Neuronal stem cell (in vitro differentiated cells): ENCODE data around the gene SLC35A4. TPM values are rescaled to one million over a fixed set of nuclear protein-coding genes. Genes with fewer than 3 reads are reported as not detected.
A peak's percentile ranks its signal among the peaks of the same experiment; 100 is the strongest.

Experiments
- DNase-seq: peaks from one replicate; pipeline ENCODE4 v3.0.0-alpha.2; 2013; ENCODE audit warnings: low spot score
- H2AFZ ChIP-seq: one replicate; pipeline ENCODE4 v1.6.1; 2013; ENCODE audit warnings: mild to moderate bottlenecking, low read length, inconsistent platforms
- H2AK5ac ChIP-seq: 2 replicates; pipeline ENCODE4 v1.6.1; 2013; ENCODE audit warnings: low read depth, mild to moderate bottlenecking, inconsistent platforms, low read length, moderate library complexity, mixed read lengths
- H2BK120ac ChIP-seq: 2 replicates; pipeline ENCODE4 v1.6.1; 2013; ENCODE audit warnings: low read depth, mild to moderate bottlenecking, inconsistent platforms, low read length, moderate library complexity, mixed read lengths
- H2BK12ac ChIP-seq: one replicate; pipeline ENCODE4 v1.6.1; 2013; ENCODE audit warnings: low read length, inconsistent platforms
- H2BK15ac ChIP-seq: 2 replicates; pipeline ENCODE4 v1.6.1; 2013; ENCODE audit warnings: mild to moderate bottlenecking, low read length, inconsistent platforms, mixed read lengths
- H2BK5ac ChIP-seq: one replicate; pipeline ENCODE4 v1.6.1; 2013; ENCODE audit warnings: inconsistent platforms, mild to moderate bottlenecking, low read length, moderate library complexity
- H3K14ac ChIP-seq: one replicate; pipeline ENCODE4 v1.6.1; 2013; ENCODE audit warnings: low read length, inconsistent platforms
- H3K18ac ChIP-seq: 2 replicates; pipeline ENCODE4 v1.6.1; 2013; ENCODE audit warnings: low read length, inconsistent platforms
- H3K23ac ChIP-seq: 2 replicates; pipeline ENCODE4 v1.6.1; 2013; ENCODE audit warnings: low read depth, mild to moderate bottlenecking, mixed read lengths, low read length, inconsistent platforms; ENCODE audit not compliant: poor library complexity
- H3K27ac ChIP-seq: replicated peaks from 3 replicates; pipeline ENCODE4 v1.5.1; 2013; ENCODE audit warnings: low read length, inconsistent platforms
- H3K27me3 ChIP-seq, 3 experiments: 2 replicates each; pipeline ENCODE4 v1.6.1; 2013; ENCODE audit warnings: low read length in 3 of 3, mild to moderate bottlenecking in 2 of 3, inconsistent platforms in 1 of 3, low read depth in 1 of 3, mixed read lengths in 1 of 3, moderate library complexity in 1 of 3; ENCODE audit not compliant: control insufficient read depth in 3 of 3, insufficient read depth in 3 of 3
- H3K36me3 ChIP-seq, 2 donors: replicated peaks in 1 of 2; 2 replicates each; pipeline ENCODE4 v1.6.1; 2013; ENCODE audit warnings: low read length in 2 of 2; ENCODE audit not compliant: control insufficient read depth in 2 of 2, insufficient read depth in 2 of 2
- H3K4ac ChIP-seq: 2 replicates; pipeline ENCODE4 v1.6.1; 2013; ENCODE audit warnings: inconsistent platforms, mild to moderate bottlenecking, low read length, moderate library complexity
- H3K4me1 ChIP-seq, 2 donors: 1 replicate in 1 of 2; 2 replicates in 1 of 2; pipeline ENCODE4 v1.6.1; 2013; ENCODE audit warnings: low read length in 2 of 2, low read depth in 1 of 2; ENCODE audit not compliant: control insufficient read depth in 2 of 2, insufficient read depth in 1 of 2
- H3K4me2 ChIP-seq: one replicate; pipeline ENCODE4 v1.6.1; 2013; ENCODE audit warnings: mild to moderate bottlenecking, low read length, inconsistent platforms; ENCODE audit not compliant: insufficient read depth, poor library complexity, severe bottlenecking
- H3K4me3 ChIP-seq, 2 donors: 2 replicates each; pipeline ENCODE4 v1.5.1; 2013; ENCODE audit warnings: low read length in 2 of 2, mild to moderate bottlenecking in 2 of 2, inconsistent platforms in 1 of 2, moderate library complexity in 1 of 2
- H3K79me1 ChIP-seq: one replicate; pipeline ENCODE4 v1.6.1; 2013; ENCODE audit warnings: low read depth, mild to moderate bottlenecking, inconsistent platforms, low read length, moderate library complexity
- H3K9ac ChIP-seq: one replicate; pipeline ENCODE4 v1.6.1; 2013; ENCODE audit warnings: mild to moderate bottlenecking, low read depth, low read length, inconsistent platforms; ENCODE audit not compliant: poor library complexity
- H3K9me3 ChIP-seq, 2 donors: replicated peaks in 1 of 2; 2 replicates each; pipeline versions ENCODE3 to v1.6.1; 2013; ENCODE audit warnings: low read length in 2 of 2, mild to moderate bottlenecking in 2 of 2, inconsistent platforms in 1 of 2, low read depth in 1 of 2, mixed read lengths in 1 of 2, moderate library complexity in 1 of 2; ENCODE audit not compliant: control insufficient read depth in 2 of 2, insufficient read depth in 1 of 2
- H4K8ac ChIP-seq: one replicate; pipeline ENCODE4 v1.6.1; 2013; ENCODE audit warnings: low read depth, mild to moderate bottlenecking, inconsistent platforms, low read length, moderate library complexity
- H4K91ac ChIP-seq: one replicate; pipeline ENCODE4 v1.6.1; 2013; ENCODE audit warnings: low read length, low read depth, mild to moderate bottlenecking, inconsistent platforms; ENCODE audit not compliant: poor library complexity
- WGBS, 2 donors: extraction: QIAGEN DNeasy Blood & Tissue Kit; methylation state at CpG; one replicate each; pipeline ENCODE4 v1.1.7; 2013; ENCODE audit warnings: missing lambda C conversion rate in 2 of 2, mixed read lengths in 1 of 2; ENCODE audit not compliant: insufficient read length in 2 of 2, insufficient replicate concordance in 1 of 2; ENCODE audit errors: extremely low coverage in 2 of 2; 5-methylcytosine and 5-hydroxymethylcytosine counted together
- small RNA-seq: library from polyadenylated mRNA; stranded (forward); fragments of <200 nt; extraction: miRNeasy Mini kit (QIAGEN cat#:217004); gene quantifications from one replicate; pipeline ENCODE3, GENCODE V24; 2013; ENCODE audit not compliant: insufficient read depth

Gene SLC35A4

GRCh38 chr5:140611020-140611521 is 46.4 kb downstream of the SLC35A4 start:
- Histone ChIP-seq H2AK5ac (no peak overlapping the region), H2BK120ac (no peak overlapping the region), H2AFZ (peak overlapping the region; percentile 74), H3K4me3 (no peak overlapping the region), H3K4me1 (peaks cover 0 to 3% of the 10 kb centered on the region in 2 donors), H3K27me3 (no peaks in the 10 kb centered on the region), H3K9me3 (peaks cover 3 to 10% of the 10 kb centered on the region in 2 donors), H3K36me3 (no peaks in the 10 kb centered on the region), H3K23ac (no peak overlapping the region), H3K14ac (no peak overlapping the region), H2BK12ac (no peak overlapping the region), H3K18ac (no peak overlapping the region), H2BK15ac (no peak overlapping the region), H3K4ac (no peak overlapping the region), H3K9ac (no peak overlapping the region), H3K79me1 (no peaks in the 10 kb centered on the region), H4K91ac (no peak overlapping the region), H2BK5ac (no peak overlapping the region), H4K8ac (no peak overlapping the region), H3K27ac (no peak overlapping the region), H3K4me2 (no peak overlapping the region)
- WGBS, 2 donors: no CpG with 5 or more reads among the region's 2 CpGs
- no peak for DNase-seq

Small RNA genes lying within 50 kb of the gene (small RNA-seq; reads per million reads assigned to genes)
- gene RF00279 (not detected), gene RF00443 (not detected)
